Liver (tissue), 9 donors: ENCODE data around the gene CXCL6. TPM values are rescaled to one million over a fixed set of nuclear protein-coding genes. Genes with fewer than 3 reads are reported as not detected.

Source experiments
- DNase-seq: peaks from one replicate; pipeline ENCODE4 v3.0.0-alpha.2; 2017; ENCODE audit warnings: low spot score
- H3K27ac ChIP-seq, 2 donors: one replicate each; pipeline ENCODE4 v1.7.0; 2013; ENCODE audit warnings: inconsistent platforms in 2 of 2, low read length in 2 of 2, control low read depth in 1 of 2, low read depth in 1 of 2, mild to moderate bottlenecking in 1 of 2
- H3K27me3 ChIP-seq, 4 donors: one replicate each; pipeline versions ENCODE4 v1.6.1 to v1.7.0; 2013; ENCODE audit warnings: low read length in 3 of 4, inconsistent platforms in 1 of 4, mild to moderate bottlenecking in 1 of 4, moderate library complexity in 1 of 4; ENCODE audit not compliant: control insufficient read depth in 4 of 4, insufficient read depth in 4 of 4
- H3K36me3 ChIP-seq, 4 donors: one replicate each; pipeline versions ENCODE4 v1.6.1 to v1.7.0; 2013; ENCODE audit warnings: low read length in 3 of 4, mild to moderate bottlenecking in 3 of 4, low read depth in 1 of 4, moderate library complexity in 1 of 4; ENCODE audit not compliant: control insufficient read depth in 4 of 4, insufficient read depth in 3 of 4
- H3K4me1 ChIP-seq, 4 donors: one replicate each; pipeline versions ENCODE4 v1.6.1 to v1.7.0; 2013; ENCODE audit warnings: low read length in 3 of 4, mild to moderate bottlenecking in 3 of 4, moderate library complexity in 1 of 4; ENCODE audit not compliant: control insufficient read depth in 4 of 4, insufficient read depth in 4 of 4
- H3K4me3 ChIP-seq, 3 donors: one replicate each; pipeline versions ENCODE4 v1.6.1 to v1.7.0; 2013; ENCODE audit warnings: low read length in 3 of 3, control low read depth in 1 of 3, low read depth in 1 of 3, mild to moderate bottlenecking in 1 of 3
- H3K9ac ChIP-seq, 2 donors: one replicate each; pipeline ENCODE4 v1.7.0; 2013; ENCODE audit warnings: low read length in 2 of 2, mild to moderate bottlenecking in 2 of 2, moderate library complexity in 2 of 2, control low read depth in 1 of 2, low read depth in 1 of 2
- H3K9me3 ChIP-seq, 4 donors: one replicate each; pipeline versions ENCODE4 v1.6.1 to v1.7.0; 2013; ENCODE audit warnings: low read length in 3 of 4; ENCODE audit not compliant: control insufficient read depth in 4 of 4
- ATF3 ChIP-seq: IDR thresholded peaks from 2 replicates; pipeline ENCODE4 v1.6.1; 2016; ENCODE audit warnings: antibody characterized with exemption
- CTCF ChIP-seq: fragments of 150-350 bp; IDR thresholded peaks from 2 replicates; pipeline ENCODE4 v1.5.1; 2017; ENCODE audit warnings: improper control_type of control experiment, low read depth, low read length; ENCODE audit not compliant: missing input control
- EGR1 ChIP-seq, 2 donors: IDR thresholded peaks; 2 replicates each; pipeline ENCODE4 v1.6.1; 2016 to 2018; ENCODE audit warnings: antibody characterized with exemption in 2 of 2, low read depth in 2 of 2
- FOXA1 ChIP-seq: IDR thresholded peaks from 2 replicates; pipeline ENCODE4 v1.6.1; 2016; ENCODE audit warnings: antibody characterized with exemption
- FOXA2 ChIP-seq: IDR thresholded peaks from 2 replicates; pipeline ENCODE4 v1.6.1; 2016; ENCODE audit warnings: antibody characterized with exemption
- GABPA ChIP-seq, 2 donors: IDR thresholded peaks in 1 of 2; conservative IDR thresholded peaks in 1 of 2; 2 replicates each; pipeline ENCODE4 v1.6.1; 2016; ENCODE audit warnings: antibody characterized with exemption in 2 of 2, mild to moderate bottlenecking in 1 of 2, moderate library complexity in 1 of 2
- HNF4A ChIP-seq, 2 donors: conservative IDR thresholded peaks; 2 replicates each; pipeline ENCODE4 v1.6.1; 2016; ENCODE audit warnings: antibody characterized with exemption in 2 of 2, mild to moderate bottlenecking in 2 of 2
- HNF4G ChIP-seq: IDR thresholded peaks from 2 replicates; pipeline ENCODE4 v1.6.1; 2016; ENCODE audit warnings: antibody characterized with exemption
- JUND ChIP-seq, 2 donors: IDR thresholded peaks; 2 replicates each; pipeline ENCODE4 v1.6.1; 2016; ENCODE audit warnings: antibody characterized with exemption in 2 of 2
- MAX ChIP-seq: IDR thresholded peaks from 2 replicates; pipeline ENCODE4 v1.6.1; 2016; ENCODE audit warnings: antibody characterized with exemption
- NR2F2 ChIP-seq: IDR thresholded peaks from 2 replicates; pipeline ENCODE4 v1.6.1; 2016; ENCODE audit warnings: antibody characterized with exemption
- RAD21 ChIP-seq, 2 donors: IDR thresholded peaks; 2 replicates each; pipeline ENCODE4 v1.6.1; 2016; ENCODE audit warnings: antibody characterized with exemption in 2 of 2, mild to moderate bottlenecking in 2 of 2
- REST ChIP-seq: IDR thresholded peaks from 2 replicates; pipeline ENCODE4 v1.6.1; 2016; ENCODE audit warnings: antibody characterized with exemption, mild to moderate bottlenecking
- RXRA ChIP-seq, 2 donors: IDR thresholded peaks; 2 replicates each; pipeline ENCODE4 v1.6.1; 2017 to 2018; ENCODE audit warnings: antibody characterized with exemption in 2 of 2, mild to moderate bottlenecking in 1 of 2
- SP1 ChIP-seq: IDR thresholded peaks from 2 replicates; pipeline ENCODE4 v1.6.1; 2018; ENCODE audit warnings: antibody characterized with exemption, mild to moderate bottlenecking
- TAF1 ChIP-seq: conservative IDR thresholded peaks from 2 replicates; pipeline ENCODE4 v1.6.1; 2016; ENCODE audit warnings: antibody characterized with exemption, mild to moderate bottlenecking
- YY1 ChIP-seq: IDR thresholded peaks from 2 replicates; pipeline ENCODE4 v1.6.1; 2016; ENCODE audit warnings: antibody characterized with exemption, mild to moderate bottlenecking
- ZBTB33 ChIP-seq: IDR thresholded peaks from 2 replicates; pipeline ENCODE4 v1.6.1; 2016; ENCODE audit warnings: antibody characterized with exemption
- WGBS: extraction: QIAGEN DNeasy Blood & Tissue Kit; methylation state at CpG from one replicate; pipeline ENCODE4 v1.1.7; 2013; 5-methylcytosine and 5-hydroxymethylcytosine counted together
- polyA plus RNA-seq, 2 donors: library from polyadenylated mRNA; stranded (reverse) in 1 of 2; unstranded in 1 of 2; fragments of 200-250 nt in 1 of 2; fragments of >200 nt in 1 of 2; fragmentation: Nextera tagmentation in 1 of 2; extraction: Ambion mirVana in 1 of 2; gene quantifications; one replicate each; pipeline versions ENCODE4 v1.2.1 to v1.2.3, GENCODE V29; 2013 to 2015
- total RNA-seq, 2 donors: library from RNA; depleted of rRNA; stranded (reverse); fragments of >200 nt; gene quantifications; one replicate each; pipeline ENCODE4 v1.2.3, GENCODE V29; 2014
- donor health status: healthy.
- donor health status: healthy.
- donor health status: healthy.
- donor health status: healthy.
- donor health status: healthy.

CXCL6 gene
- total and polyA plus RNA-seq, 4 donors: 0.19 to 5.5 (median 3.2) TPM

- TF ChIP-seq JUND (IDR thresholded peaks at IDR 0.05) (no peak), RAD21 (IDR thresholded peaks at IDR 0.05) (no peak), ZBTB33 (no peak)
- peaks cover 0 to 24% (median 5%) of the 10 kb centered on the region in 4 donors for H3K4me1 ChIP-seq
- H3K4me3 ChIP-seq: no peak overlapping the region
- 85% methylated on average over 4 of the region's 4 CpGs for WGBS
- no peak overlapping the region for H3K27ac ChIP-seq
- no peak for DNase-seq
- no peaks in the 10 kb centered on the region for H3K9me3 ChIP-seq
- H3K27me3 ChIP-seq: no peaks in the 10 kb centered on the region
- no peak overlapping the region for H3K9ac ChIP-seq
- H3K36me3 ChIP-seq: no peaks in the 10 kb centered on the region
Observed at GRCh38 chr4:73850261-73850970, 13.9 kb downstream of the CXCL6 start.

GRCh38 chr4:73851293-73851692 is 14.8 kb downstream of the CXCL6 start:
- TF ChIP-seq YY1 (no peak), TAF1 (no peak), SP1 (no peak), ATF3 (no peak), MAX (no peak), JUND (IDR thresholded peaks at IDR 0.05) (no peak), RAD21 (IDR thresholded peaks at IDR 0.05) (no peak), FOXA1 (no peak), HNF4G (no peak), CTCF (no peak), EGR1 (IDR thresholded peaks at IDR 0.05; ENCODE audit: low read depth in 2 of 2) (no peak), REST (no peak), GABPA (IDR thresholded peaks at IDR 0.05 in 1 of 2, conservative IDR thresholded peaks at IDR 0.05 in 1 of 2) (no peak), FOXA2 (no peak), NR2F2 (no peak), RXRA (IDR thresholded peaks at IDR 0.05) (no peak), HNF4A (conservative IDR thresholded peaks at IDR 0.05) (no peak), ZBTB33 (no peak)
- no peaks in the 10 kb centered on the region for H3K9me3 ChIP-seq
- H3K4me3 ChIP-seq: no peak overlapping the region
- no peak overlapping the region for H3K27ac ChIP-seq
- no peak for DNase-seq
- WGBS: 65% methylated on average over 1 of the region's 1 CpG
- no peaks in the 10 kb centered on the region for H3K36me3 ChIP-seq
- H3K4me1 ChIP-seq: peaks cover 0 to 30% (median 6%) of the 10 kb centered on the region in 4 donors
- no peaks in the 10 kb centered on the region for H3K27me3 ChIP-seq
- H3K9ac ChIP-seq: no peak overlapping the region
